DOHH2 (cell line): ENCODE data around the gene ACSM2A.
"Not testable (repeated sequence)": the region's sequence is repeated elsewhere in the genome, so short reads cannot be mapped to it uniquely, and the experiment has no call there.

ENCODE experiments used
- H3F3A ChIP-seq: fragments of 200-600 bp; sonication (generic), shearing (Covaris generic); 2 replicates; pipeline ENCODE4 v1.6.0; 2016; ENCODE audit warnings: antibody characterized with exemption, mild to moderate bottlenecking; ENCODE audit not compliant: control insufficient read depth, insufficient read depth
- H3K27ac ChIP-seq: fragments of 200-600 bp; sonication (generic); 2 replicates; pipeline ENCODE4 v1.5.1; 2014; ENCODE audit warnings: low read depth, mild to moderate bottlenecking, low read length, moderate library complexity
- H3K27me3 ChIP-seq: fragments of 200-600 bp; sonication (generic); 2 replicates; pipeline ENCODE4 v1.6.1; 2014; ENCODE audit warnings: mild to moderate bottlenecking, low read length, mixed read lengths; ENCODE audit not compliant: control insufficient read depth
- H3K36me3 ChIP-seq: fragments of 200-600 bp; sonication (generic); 2 replicates; pipeline ENCODE4 v1.6.1; 2014; ENCODE audit warnings: mild to moderate bottlenecking, low read length, moderate library complexity, mixed read lengths; ENCODE audit not compliant: control insufficient read depth
- H3K4me1 ChIP-seq: fragments of 200-600 bp; sonication (generic); 2 replicates; pipeline ENCODE4 v1.6.1; 2014; ENCODE audit warnings: mild to moderate bottlenecking, low read length, mixed read lengths; ENCODE audit not compliant: control insufficient read depth
- H3K4me2 ChIP-seq: fragments of 200-600 bp; sonication (generic); 2 replicates; pipeline ENCODE4 v1.6.0; 2014; ENCODE audit warnings: mild to moderate bottlenecking, low read length, moderate library complexity
- H3K4me3 ChIP-seq: fragments of 200-600 bp; sonication (generic); 2 replicates; pipeline ENCODE4 v1.5.1; 2014; ENCODE audit warnings: mild to moderate bottlenecking, low read length, mixed read lengths
- H3K79me2 ChIP-seq: fragments of 200-600 bp; sonication (generic); 2 replicates; pipeline ENCODE4 v1.6.1; 2014; ENCODE audit warnings: mild to moderate bottlenecking, low read length, mixed read lengths; ENCODE audit not compliant: control insufficient read depth
- H3K9me2 ChIP-seq: fragments of 200-600 bp; sonication (generic); replicated peaks from 2 replicates; pipeline ENCODE4 v1.6.1; 2014; ENCODE audit warnings: mild to moderate bottlenecking, low read length, mixed read lengths; ENCODE audit not compliant: control insufficient read depth
- H3K9me3 ChIP-seq: fragments of 200-600 bp; sonication (generic); 2 replicates; pipeline ENCODE4 v1.6.1; 2014; ENCODE audit warnings: antibody characterized with exemption, low read length, mixed read lengths; ENCODE audit not compliant: control insufficient read depth, insufficient read depth
- H4K20me1 ChIP-seq: fragments of 200-600 bp; sonication (generic); 2 replicates; pipeline ENCODE4 v1.6.0; 2014; ENCODE audit warnings: low read depth, mild to moderate bottlenecking, antibody characterized with exemption, low read length, moderate library complexity; ENCODE audit not compliant: control insufficient read depth, insufficient read depth
- CTCF ChIP-seq: fragments of 200-600 bp; sonication (generic); IDR thresholded peaks from one replicate; pipeline ENCODE4 v1.5.1; 2014; ENCODE audit warnings: antibody characterized with exemption, mild to moderate bottlenecking, low read depth, low read length; ENCODE audit not compliant: poor library complexity, severe bottlenecking
- EZH2phosphoT487 ChIP-seq: fragments of 200-600 bp; sonication (generic); IDR thresholded peaks from 2 replicates; pipeline ENCODE4 v1.6.1; 2017; ENCODE audit warnings: borderline replicate concordance, mild to moderate bottlenecking, antibody characterized with exemption, low read length, moderate library complexity, mixed read lengths

ACSM2A gene

DNA sequence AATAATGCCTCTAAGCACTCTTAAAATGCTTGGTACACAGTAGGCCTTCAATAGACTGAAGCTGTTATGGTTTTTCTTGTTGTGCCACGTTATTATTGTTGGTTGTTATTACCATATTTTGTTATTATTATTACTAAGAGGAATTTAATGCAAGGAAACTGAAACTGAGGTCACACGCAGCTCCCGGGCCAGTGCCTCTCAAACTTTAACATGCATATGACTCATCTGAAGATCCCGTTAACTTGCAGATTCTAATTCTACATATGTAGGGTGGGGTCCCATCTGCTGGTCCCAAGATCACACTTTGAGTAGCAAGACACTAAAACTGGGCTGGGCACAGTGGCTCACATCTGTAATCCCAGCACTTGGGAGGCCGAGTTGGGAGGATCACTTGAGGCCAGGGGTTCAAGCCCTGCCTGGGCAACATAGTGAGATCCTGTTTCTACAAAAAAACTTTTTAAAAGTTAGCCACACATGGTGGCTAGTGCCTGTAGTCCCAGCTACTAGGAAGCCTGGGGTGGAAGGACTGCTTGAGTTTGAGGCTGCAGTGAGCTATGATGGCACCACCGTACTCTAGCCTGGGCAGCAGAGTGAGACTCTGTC is 41.1 kb upstream of the ACSM2A start:
- peaks cover 9% of the 10 kb centered on the region for H3K4me1 ChIP-seq
- no peaks in the 10 kb centered on the region for H3F3A ChIP-seq
- H3K4me2 ChIP-seq: peak overlapping the region; percentile 21; the same call in 1 of the 2 replicates
- 0 out of 2 replicates have a peak, but pooled peaks cover 3% of the 10 kb centered on the region for H3K27me3 ChIP-seq
- no peaks in the 10 kb centered on the region for H4K20me1 ChIP-seq
- H3K9me2 ChIP-seq: no peaks in the 10 kb centered on the region
- no peaks in the 10 kb centered on the region for H3K36me3 ChIP-seq
- no peak overlapping the region for H3K4me3 ChIP-seq
- TF ChIP-seq CTCF: no peak
- no peak for TF ChIP-seq EZH2phosphoT487
- no peaks in the 10 kb centered on the region for H3K9me3 ChIP-seq
- H3K79me2 ChIP-seq: no peaks in the 10 kb centered on the region
- H3K27ac ChIP-seq: no peak overlapping the region

DNA sequence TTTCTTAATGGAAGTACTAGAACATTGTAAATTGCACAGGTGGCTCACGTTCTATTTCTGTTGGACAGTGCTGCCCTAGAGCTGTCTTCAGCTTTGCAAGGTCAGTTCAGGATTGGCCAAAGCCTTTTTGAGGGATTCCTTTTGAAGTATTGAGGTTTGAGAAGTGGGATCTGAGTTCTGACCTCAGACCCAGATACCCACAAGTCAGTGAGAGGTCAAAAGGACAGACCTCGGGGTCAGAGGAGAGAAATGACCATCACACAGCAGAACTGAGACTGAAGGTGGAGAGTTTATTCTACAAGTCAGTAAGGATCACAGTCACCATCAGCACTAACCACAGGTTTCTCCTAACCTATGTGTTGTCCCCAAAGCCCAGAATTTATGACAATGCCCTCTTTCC is 40.3 kb upstream of the ACSM2A start:
- 0 out of 2 replicates have a peak, but pooled peaks cover 3% of the 10 kb centered on the region for H3K27me3 ChIP-seq
- no peaks in the 10 kb centered on the region for H4K20me1 ChIP-seq
- TF ChIP-seq EZH2phosphoT487 (no peak), CTCF (no peak)
- no peak overlapping the region for H3K27ac ChIP-seq
- no peaks in the 10 kb centered on the region for H3K9me3 ChIP-seq
- no peak overlapping the region for H3K4me2 ChIP-seq
- H3K79me2 ChIP-seq: no peaks in the 10 kb centered on the region
- H3K4me1 ChIP-seq: peaks cover 9% of the 10 kb centered on the region
- H3K36me3 ChIP-seq: no peaks in the 10 kb centered on the region
- H3F3A ChIP-seq: no peaks in the 10 kb centered on the region
- H3K9me2 ChIP-seq: no peaks in the 10 kb centered on the region
- H3K4me3 ChIP-seq: no peak overlapping the region

GRCh38 chr16:20415541-20415940 is 35.8 kb upstream of the ACSM2A start:
- no peak for TF ChIP-seq CTCF
- no peak for TF ChIP-seq EZH2phosphoT487
- no peaks in the 10 kb centered on the region for H3F3A ChIP-seq
- no peaks in the 10 kb centered on the region for H4K20me1 ChIP-seq
- no peak overlapping the region for H3K27ac ChIP-seq
- 0 out of 2 replicates have a peak, but pooled peaks cover 3% of the 10 kb centered on the region for H3K27me3 ChIP-seq
- H3K9me2 ChIP-seq: no peaks in the 10 kb centered on the region
- H3K4me2 ChIP-seq: no peak overlapping the region
- H3K9me3 ChIP-seq: no peaks in the 10 kb centered on the region
- H3K4me3 ChIP-seq: no peak overlapping the region
- no peaks in the 10 kb centered on the region for H3K36me3 ChIP-seq
- H3K79me2 ChIP-seq: no peaks in the 10 kb centered on the region
- H3K4me1 ChIP-seq: no peaks in the 10 kb centered on the region

DNA sequence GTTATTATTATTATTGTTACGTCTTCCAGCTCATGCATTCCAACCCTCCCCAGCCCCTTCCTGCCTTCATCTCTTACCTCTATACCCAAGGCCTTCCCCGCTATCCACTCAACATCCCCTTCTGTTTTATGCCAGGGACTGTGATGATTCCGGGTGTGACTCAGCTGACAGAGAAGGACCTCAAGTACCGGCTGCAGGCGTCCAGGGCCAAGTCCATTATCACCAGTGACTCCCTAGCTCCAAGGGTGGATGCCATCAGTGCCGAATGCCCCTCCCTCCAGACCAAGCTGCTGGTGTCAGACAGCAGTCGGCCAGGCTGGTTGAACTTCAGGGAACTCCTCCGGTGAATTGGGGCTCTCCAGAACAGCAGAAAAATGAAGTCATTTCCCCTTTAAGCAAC is 32.2 kb upstream of the ACSM2A start:
- H3K4me3 ChIP-seq, H3K27ac ChIP-seq, H4K20me1 ChIP-seq, H3K9me2 ChIP-seq, H3K4me1 ChIP-seq, H3K4me2 ChIP-seq, H3F3A ChIP-seq, H3K79me2 ChIP-seq, H3K9me3 ChIP-seq, H3K27me3 ChIP-seq, H3K36me3 ChIP-seq: not testable (repeated sequence)

DNA sequence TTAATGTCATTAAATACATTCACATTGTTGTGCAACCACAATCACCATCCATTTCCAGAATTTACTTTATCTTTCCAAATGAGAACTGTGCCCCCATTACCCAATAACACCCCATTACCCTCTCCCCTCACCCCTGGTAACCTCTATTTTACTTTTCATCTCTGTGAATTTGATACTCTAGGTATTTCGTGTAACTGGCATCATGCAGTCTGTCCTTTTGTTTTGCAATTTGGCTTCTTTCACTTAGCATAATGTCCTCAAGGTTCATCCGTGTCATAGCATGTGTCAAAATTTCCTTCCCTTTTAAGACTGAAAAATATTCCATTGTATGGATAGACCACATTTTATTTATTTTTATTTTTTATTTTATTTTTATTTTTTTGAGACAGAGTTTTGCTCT is 29.6 kb upstream of the ACSM2A start:
- not testable (repeated sequence) for H3K27ac ChIP-seq

GRCh38 chr16:20423772-20424128 is 27.6 kb upstream of the ACSM2A start:
- not testable (repeated sequence) for H3K79me2 ChIP-seq, H3F3A ChIP-seq, H3K36me3 ChIP-seq, H3K9me3 ChIP-seq, H3K4me1 ChIP-seq, H3K4me2 ChIP-seq, H3K4me3 ChIP-seq, H3K9me2 ChIP-seq, H3K27ac ChIP-seq, H3K27me3 ChIP-seq, H4K20me1 ChIP-seq

More for the DNA sequence above, 29.6 kb upstream of the ACSM2A start:
- H3K27me3 ChIP-seq, H3K36me3 ChIP-seq, H3K9me3 ChIP-seq, H3K4me2 ChIP-seq, H3K4me3 ChIP-seq, H3F3A ChIP-seq, H3K4me1 ChIP-seq, H4K20me1 ChIP-seq, H3K9me2 ChIP-seq, H3K79me2 ChIP-seq: not testable (repeated sequence)
